HG02571 (cell line): ENCODE measurements around the gene CCDC144A.
"Not testable (repeated sequence)": the region's sequence is repeated elsewhere in the genome, so short reads cannot be mapped to it uniquely, and the experiment has no call there.

Experiments
- ATAC-seq: cut with Tn5 transposase; IDR thresholded peaks from one replicate; pipeline ENCODE4 v1.9.1; 2021; ENCODE audit warnings: mild to moderate bottlenecking, moderate library complexity; ENCODE audit not compliant: unreplicated experiment

CCDC144A gene

DNA sequence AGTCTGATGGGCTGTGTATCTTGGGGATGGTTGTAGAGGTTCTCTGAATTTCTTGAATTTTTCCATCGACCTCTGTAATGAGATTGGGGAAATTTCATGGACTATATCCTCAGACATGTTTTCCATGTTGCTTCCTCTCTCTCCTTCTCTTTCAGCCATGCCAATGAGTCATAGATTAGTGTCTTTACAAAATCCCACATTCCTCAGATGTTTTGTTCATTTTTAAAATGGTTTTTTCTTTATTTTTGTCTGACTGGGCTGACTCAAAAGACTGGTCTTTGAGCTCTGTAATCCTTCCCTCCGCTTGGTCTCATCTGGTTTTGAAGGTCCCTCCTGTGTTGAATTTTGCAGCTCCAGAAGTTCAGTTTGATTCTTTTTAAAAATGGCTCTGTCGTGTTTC is 60.5 kb downstream of the CCDC144A start:
- ATAC-seq: not testable (repeated sequence)

DNA sequence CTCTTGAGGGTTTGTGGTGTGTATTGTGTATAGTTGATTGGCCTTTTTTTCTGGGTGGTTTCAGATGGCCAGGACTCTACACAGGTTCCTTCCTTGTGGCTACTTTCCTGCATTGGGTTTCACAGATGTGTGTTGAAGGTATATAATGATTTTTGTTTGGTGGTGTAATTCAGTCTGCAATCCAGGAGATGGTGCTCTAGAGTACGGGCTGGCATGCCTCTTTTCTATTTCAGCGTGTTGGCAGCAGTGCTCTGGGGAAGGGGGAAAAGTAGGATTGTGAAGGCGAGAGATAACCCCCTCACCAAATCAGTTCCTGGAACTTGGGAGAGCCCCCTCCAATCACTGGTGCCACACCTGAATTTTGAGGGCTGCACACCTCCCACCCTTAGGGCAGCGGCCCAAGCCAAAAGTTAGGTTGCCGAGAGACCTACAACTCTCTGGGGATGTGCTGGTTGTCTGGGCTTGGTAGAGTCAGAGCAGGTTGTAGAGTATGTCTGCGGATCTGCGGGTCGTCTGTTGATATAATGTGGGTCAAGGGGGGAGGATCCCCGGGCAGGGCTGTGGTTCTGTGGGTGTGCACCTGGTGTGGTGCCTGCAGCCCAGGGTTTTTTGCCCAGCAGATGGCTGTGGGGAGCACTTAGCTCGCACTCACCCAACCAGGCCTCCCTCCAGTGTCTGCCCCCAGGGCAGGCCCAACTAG is 61.3 kb downstream of the CCDC144A start:
- not testable (repeated sequence) for ATAC-seq

DNA sequence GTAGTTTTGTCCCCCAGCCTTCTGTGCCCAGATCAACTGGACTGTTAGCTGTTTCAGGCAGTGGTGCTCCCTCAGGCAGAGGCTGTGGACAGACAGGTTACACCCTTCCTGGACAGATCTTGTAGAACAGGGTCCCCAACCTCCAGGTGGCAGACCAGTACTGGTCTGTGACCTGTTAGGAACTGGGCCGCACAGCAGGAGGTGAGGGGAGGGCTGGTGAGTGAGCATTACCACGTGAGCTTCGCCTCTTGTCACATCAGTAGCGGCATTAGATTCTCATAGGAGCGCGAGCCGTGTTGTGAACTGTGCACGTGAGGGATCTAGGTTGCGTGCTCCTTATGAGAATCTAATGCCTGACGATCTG is 61.9 kb downstream of the CCDC144A start:
- not testable (repeated sequence) for ATAC-seq

DNA sequence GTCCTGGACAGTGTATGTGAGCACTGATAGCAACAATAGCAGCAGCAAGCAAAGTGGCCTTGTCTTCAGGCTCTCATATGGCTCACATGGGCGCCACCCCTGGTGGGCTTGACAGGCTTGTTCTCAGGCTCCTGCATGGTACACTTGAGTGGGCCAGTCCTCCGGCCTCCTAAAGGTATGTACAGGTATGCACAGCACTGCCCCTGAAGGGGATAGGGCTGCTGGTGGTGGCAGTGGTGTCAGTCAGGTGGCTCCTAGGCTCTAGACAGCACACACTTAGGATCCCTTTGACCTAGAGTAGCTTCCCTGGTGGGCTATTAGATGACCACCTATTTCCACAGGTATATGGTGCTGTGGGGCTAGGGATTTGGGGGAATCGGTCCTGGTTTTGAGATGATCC is 67.5 kb downstream of the CCDC144A start:
- ATAC-seq: not testable (repeated sequence)

DNA sequence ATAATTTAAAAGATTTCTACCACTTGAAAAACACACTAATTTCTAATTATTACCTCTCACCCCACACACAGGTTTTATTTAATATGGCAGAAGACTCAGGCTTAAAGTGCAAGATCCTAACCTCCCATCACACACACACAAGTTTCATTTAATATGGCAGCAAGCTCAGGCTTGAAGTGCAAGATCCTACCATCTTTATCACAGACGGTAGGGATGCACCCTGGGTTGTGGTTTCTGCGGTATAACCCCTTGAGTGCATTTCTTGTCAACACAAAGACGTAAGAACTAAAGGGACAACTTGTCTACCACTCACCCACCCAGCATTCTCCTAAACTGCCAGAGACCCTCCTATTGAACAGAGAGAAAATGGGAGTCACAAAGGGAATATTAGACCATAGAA is 68.1 kb downstream of the CCDC144A start:
- ATAC-seq: not testable (repeated sequence)

DNA sequence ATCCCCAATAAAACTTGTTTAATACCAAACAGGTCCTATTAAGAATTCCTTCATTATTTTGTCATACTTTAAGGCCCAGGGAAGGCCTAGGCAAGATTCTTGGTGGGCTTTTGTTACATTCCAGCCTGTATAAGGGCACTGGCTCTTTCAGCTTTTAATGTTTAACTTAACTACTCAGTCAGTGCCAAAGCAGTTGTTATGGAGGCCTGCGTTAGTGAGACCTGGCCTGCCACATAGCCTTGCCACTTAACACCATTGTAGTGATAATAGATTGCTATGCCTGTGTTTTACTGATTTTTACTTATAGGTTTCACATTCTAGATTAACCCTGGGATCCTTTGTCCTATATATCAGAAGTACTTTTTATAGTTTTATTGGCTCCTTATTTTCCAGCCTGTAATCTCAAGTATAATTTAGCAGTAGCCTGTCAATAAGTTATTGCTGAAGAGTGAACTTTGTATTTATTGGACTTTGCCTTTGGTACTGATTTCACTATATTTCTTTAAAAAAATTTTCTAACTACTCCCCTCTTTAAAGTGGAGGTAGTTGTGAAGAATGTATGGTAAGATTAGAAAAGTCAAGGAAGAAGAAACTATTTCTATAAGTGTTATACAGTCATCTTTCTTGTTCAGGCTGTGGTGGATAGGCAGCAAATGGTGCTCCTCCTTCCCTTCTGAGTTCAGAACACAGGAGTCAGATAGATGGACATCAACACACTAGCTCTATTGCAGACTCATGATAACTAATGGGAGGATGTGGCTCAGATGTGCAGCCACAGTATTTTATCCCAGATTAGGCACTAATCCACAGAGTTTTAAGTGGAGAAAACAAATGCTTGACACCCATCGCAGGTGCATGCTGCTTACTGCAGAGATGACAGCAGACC is 78.5 kb downstream of the CCDC144A start:
- not testable (repeated sequence) for ATAC-seq

DNA sequence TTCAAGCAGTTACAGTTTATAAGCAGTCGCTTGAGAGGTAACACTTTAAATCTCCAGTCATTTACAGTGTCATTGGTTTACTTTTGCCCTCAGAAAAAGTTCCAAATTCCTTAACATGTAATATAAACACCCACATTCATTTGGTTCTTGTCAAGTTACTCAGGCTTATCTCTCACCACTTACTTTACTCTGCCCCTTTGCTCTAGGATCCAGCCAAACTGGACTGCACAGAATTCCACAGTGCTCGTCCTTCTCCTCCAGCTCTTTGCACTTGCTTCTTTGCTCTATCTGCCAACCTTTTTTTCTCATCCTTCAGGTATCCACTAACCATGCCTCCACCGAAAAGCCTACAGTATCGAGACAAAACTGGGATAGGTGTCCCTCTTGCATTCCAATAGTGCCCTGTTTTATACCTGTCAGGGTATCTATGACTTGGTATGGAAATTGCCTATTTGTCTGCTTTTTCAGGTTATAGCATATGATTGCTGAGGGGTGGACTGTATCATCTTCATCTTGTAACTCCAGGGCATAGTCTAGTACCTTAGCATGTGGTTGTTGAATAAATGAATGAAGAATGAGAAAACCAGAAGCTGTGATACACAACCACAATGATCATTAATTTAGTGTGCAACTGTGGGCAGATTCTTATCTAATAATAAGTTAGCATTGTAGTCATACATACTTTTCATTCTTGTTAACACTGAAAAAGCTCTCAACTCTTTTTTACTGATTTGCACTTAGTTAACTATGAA is 82.5 kb downstream of the CCDC144A start:
- not testable (repeated sequence) for ATAC-seq

DNA sequence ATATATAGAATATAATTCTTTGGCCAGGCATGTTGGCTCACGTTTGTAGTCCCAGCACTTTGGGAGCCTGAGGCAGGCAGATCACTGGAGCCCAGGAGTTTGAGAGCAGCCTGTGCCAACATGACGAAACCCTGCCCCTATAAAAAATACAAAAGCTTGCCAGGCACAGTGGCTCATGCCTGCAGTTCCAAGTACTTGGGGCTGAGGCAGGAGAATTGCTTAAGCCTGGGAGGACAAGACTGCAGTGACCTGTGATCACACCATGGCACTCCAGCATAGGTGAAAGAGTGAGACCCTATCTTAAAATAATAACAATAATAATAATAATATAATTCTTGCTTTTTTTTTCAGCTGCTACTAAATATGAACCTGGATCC is 83.1 kb downstream of the CCDC144A start:
- ATAC-seq: not testable (repeated sequence)

DNA sequence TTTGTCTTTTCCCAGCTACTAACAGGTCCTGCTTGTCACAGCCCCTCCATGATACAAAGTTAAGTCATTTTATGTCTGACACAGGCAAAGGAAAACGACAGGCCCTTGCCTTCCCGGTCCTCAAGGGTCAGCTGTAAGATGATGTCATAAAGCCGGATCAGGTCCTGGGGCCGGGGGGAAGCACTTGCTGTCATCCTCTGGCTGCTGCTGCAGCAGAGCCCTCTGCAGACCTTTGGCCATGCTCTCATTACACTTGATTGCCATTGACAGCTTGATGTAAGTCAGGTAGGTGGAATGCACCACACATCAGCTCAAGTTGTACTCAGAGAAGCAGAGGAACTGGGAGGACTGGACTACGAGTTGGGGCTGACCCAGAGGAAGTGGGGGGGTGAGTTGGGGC is 97.8 kb downstream of the CCDC144A start:
- ATAC-seq: not testable (repeated sequence)

DNA sequence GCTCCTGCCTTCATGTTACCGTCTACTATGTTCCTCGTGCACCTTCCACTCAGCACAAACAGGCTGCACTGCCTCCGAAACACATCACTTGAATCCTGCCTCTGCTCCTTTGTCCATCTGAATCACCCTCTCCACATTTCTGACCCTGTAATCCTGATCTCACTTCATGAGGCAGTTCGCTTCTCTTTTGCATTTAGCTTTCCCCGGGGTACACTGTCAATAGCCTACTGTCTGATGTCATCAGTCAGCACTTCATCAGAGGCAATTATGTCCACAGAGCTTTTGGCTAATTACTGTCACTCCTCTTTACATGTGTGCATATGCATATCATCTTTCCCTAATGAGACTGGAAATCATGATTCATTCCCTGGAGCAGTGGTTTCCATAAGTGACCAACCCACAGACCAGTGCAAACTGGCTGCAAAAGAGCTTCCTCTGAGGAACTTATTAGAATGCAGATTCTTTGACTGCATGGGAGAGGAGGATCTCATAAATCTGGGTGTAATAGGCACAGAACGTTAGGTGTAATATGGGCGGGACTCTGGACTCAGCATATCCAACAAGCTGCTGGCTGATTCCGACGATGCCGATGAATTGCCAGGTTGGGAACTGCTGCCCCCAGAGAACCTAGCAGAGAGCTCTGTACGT is 99.0 kb downstream of the CCDC144A start:
- ATAC-seq: not testable (repeated sequence)

DNA sequence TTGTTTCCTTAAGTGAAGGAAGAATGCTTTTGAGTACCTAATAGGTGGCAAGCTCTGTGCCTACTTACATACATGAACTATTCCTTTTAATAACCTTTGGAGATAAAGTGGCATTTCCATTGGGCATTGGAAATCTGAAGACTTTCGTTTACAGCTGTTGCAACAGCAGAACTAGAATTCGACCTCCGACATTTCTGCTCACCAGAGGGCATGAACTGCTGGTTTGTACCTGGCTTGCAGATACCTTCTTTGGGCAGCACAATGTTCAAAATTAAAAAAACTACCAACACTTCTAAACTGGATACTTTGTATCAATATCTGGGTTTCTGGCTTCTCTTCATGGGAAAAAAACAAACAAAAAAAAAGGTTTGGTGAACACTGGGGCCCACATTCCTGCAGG is 99.6 kb downstream of the CCDC144A start:
- ATAC-seq: not testable (repeated sequence)

DNA sequence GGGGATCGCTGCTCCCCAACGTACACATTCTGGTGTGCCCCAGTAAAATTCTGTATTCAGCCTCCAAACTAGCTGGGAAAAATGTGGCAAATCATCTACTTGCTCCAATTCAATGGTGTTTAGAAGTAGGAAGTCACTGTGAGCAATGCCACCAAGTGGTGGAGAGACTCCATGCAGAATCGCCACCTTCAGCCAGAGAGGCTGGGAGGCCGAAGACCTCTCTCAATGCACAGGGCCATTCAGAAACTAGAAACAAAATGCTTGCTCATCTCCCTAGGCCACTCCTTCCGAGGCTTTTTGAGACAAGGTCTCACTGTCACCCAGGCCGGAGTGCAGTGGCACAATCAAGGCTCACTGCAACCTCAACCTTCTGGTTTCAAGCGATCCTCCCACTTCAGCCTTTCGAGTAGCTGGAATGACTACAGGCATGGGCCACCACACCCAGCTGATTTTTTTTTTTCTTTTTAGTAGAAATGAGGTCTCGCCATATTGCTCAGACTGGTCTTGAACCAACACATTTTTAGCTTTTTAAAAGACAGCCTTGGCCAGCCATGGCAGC is 100.4 kb downstream of the CCDC144A start:
- not testable (repeated sequence) for ATAC-seq

DNA sequence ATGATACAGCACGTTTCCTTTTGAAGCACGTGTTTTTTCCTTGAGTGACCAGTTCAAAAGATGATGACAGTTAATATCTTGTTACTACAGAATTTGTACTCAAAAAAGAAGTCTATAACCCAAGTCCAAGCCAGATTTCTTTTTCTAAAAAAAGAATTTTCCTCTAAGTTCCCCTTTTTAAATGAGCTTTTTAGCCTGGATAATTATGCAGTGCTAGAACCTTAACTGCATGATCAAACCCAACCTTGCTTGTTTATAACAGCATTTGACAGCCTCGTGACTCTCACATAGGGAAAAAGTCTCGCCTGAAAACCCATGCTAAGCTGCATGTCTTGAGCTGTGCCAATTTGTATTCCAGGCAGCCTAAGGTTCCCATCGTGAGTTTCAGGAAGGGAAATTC is 104.2 kb downstream of the CCDC144A start:
- not testable (repeated sequence) for ATAC-seq

DNA sequence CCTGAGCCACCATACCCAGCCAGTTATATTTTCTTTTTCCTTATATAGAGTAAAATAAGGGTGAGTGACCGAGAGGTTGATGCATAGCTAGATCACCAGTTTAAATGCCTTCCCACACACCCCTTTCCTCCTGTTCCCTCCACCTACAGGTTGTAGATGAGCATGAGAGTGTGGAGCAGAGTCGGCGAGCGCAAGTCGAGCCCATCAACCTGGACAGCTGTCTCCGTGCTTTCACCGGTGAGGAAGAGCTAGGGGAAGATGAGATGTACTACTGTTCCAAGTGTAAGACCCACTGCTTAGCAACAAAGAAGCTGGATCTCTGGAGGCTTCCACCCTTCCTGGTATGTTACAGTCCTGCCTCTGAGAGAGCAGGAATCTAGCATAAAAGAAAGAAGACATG is 105.9 kb downstream of the CCDC144A start:
- ATAC-seq: not testable (repeated sequence)

DNA sequence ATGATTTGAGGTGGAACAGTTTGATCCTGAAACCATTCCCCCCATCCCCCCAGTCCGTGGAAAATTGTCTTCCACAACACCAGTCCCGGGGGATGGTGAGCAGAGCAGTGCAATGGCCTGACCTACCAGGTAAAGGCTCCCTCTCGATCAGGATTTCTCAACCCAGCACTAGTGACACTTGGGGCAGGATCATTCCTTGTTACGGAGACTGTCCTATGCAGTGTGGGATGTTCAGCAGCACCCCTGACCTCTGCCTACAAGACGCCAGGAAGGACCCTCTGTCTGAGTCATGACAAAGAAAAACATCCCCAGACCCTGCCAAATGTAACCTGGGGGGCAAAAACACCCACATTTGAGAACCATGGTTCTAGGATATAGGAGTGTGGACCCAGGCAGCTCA is 114.8 kb downstream of the CCDC144A start:
- not testable (repeated sequence) for ATAC-seq

DNA sequence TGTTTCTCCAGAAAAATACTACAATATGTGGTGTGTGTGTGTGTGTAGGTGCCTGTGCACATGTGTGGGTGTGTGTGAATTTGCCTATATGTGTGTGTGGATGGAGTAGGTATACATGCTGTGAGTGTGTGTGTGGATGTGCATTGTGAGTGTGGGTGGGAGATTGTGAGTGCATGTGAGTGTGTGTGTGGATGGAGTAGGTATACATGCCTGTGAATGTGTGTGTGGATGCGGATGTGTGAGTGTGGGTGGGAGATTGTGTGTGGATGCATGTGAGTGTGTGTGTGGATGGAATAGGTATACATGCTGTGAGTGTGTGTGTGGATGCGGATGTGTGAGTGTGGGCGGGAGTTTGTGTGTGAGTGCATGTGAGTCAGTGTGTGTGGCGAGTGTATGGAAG is 116.6 kb downstream of the CCDC144A start:
- not testable (repeated sequence) for ATAC-seq

DNA sequence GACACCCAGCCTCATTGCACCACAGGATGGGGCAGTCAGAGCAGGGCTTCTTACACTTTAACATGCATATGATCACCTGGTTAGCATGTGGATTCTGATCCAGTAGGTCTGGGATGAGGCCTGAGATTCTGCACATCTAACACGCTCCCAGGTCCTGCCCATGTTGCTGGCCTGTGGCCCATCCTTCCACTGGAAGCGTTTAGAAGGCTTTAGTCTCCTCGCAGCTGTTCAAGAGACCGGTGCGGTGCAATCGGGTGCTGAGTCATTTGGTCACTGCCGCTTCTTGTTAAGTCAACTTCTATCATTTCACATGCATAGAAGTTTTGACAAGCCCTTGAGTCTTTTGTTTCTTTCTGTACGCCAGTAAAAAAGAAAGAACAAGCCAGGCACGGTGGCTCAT is 117.6 kb downstream of the CCDC144A start:
- ATAC-seq: not testable (repeated sequence)

DNA sequence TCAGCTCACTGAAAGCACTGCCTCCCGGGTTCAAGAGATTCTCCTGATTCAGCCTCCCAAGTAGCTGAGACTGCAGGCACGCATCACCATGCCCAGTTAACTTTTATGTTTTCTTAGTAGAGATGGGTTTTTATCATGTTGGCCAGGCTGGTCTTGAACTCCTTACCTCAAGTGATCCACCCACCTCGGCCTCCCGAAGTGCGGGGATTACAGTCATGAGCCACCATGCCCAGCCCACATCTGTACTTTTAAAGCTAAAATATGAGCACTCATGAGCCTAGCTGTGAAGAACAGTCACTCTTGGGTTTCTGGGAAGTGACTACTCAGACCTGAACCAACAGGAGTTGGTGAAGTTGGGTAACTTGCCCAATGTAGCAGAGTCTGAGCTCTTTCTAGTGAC is 120.2 kb downstream of the CCDC144A start:
- not testable (repeated sequence) for ATAC-seq

DNA sequence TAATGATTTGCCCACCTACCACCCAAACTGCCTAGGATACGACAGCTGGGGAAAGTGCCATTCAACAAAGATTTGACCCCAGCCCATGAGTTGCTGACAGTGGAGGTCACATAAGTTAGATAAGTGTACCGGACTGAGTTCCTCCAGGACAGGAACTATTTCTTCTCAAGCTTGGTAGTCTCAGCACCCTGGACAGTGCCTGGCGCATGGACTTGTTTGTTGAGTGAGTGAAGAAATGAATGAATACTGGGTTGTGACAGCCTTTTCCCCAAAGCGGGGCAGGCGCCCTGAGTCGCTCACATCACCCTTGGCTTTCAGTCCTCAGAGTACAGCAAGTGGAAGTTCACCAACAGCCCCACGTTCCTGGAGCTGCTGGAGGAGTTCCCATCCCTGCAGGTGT is 122.1 kb downstream of the CCDC144A start:
- ATAC-seq: not testable (repeated sequence)

DNA sequence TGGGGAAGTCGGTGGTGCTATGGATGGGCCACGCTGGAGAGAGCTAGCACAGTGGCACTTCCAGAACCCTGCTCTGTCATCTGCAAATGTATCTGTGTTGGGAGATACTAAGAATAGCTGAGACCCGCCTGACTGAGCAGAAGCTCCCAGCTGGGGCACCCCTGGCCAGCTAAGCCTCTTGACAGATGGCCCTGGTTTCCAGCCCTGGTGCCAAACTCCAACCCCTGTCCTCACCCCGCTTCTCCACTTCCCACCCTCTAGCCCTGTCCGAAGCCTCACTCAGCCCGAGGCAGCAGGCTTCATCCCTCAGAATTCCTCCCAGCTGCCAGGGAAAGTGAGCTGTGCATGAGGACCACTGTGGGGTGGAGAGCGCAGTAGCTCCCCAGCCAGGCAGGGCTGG is 124.4 kb downstream of the CCDC144A start:
- ATAC-seq: no peak

DNA sequence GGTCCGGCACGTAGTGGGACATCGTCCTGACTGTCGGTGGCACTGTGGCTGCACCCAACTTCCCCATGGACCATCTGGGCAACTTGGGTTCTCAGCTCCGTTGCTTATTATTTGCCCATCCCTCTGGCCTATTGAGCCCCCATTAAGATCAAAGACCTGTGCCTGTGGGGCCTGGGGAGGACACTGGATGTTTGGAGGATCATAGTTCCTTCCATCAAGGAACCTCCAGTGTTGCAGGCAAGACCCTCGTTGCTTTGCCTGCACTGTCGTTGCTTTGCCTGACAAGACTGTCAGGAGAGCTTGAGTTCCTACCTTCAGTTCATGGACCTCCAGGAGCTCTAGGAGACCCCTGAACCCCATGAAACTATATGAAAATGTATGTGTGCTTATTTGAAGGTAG is 127.2 kb downstream of the CCDC144A start:
- no peak for ATAC-seq
